Measurements from ENCODE around the gene CATSPERE.

Gene CATSPERE

GRCh38 chr1:244667797-244668196, 206.7 kb downstream of the CATSPERE start:
- no peak for TF ChIP-seq CTCF (IDR thresholded peaks at IDR 0.05)
- Histone ChIP-seq H3K27ac (no peak overlapping the region), H3K36me3 (no peaks in the 10 kb centered on the region), H3K9me3 (no peaks in the 10 kb centered on the region), H3K27me3 (no peaks in the 10 kb centered on the region), H3K4me1 (ENCODE audit: control insufficient read depth in 1 of 2, insufficient read depth in 1 of 2, low read depth in 1 of 2, low read length in 1 of 2) (peaks cover 0 to 11% of the 10 kb centered on the region in 2 experiments), H3K4me3 (ENCODE audit: low read depth in 1 of 2, low read length in 1 of 2) (no peak overlapping the region)

- H3K36me3 ChIP-seq: no peaks in the 10 kb centered on the region
- no peak for TF ChIP-seq CTCF (IDR thresholded peaks at IDR 0.05)
- H3K27me3 ChIP-seq: no peaks in the 10 kb centered on the region
- no peak overlapping the region for H3K4me3 ChIP-seq (ENCODE audit: low read depth in 1 of 2, low read length in 1 of 2)
- no peaks in the 10 kb centered on the region for H3K4me1 ChIP-seq (ENCODE audit: control insufficient read depth in 1 of 2, insufficient read depth in 1 of 2, low read depth in 1 of 2, low read length in 1 of 2)
- H3K27ac ChIP-seq: no peak overlapping the region
- no peaks in the 10 kb centered on the region for H3K9me3 ChIP-seq
Measured at GRCh38 chr1:244672946-244673682, 212.0 kb downstream of the CATSPERE start.

GRCh38 chr1:244674446-244674845, 213.4 kb downstream of the CATSPERE start:
- no peak for TF ChIP-seq CTCF (IDR thresholded peaks at IDR 0.05)
- H3K27me3 ChIP-seq: no peaks in the 10 kb centered on the region
- no peaks in the 10 kb centered on the region for H3K9me3 ChIP-seq
- H3K4me3 ChIP-seq (ENCODE audit: low read depth in 1 of 2, low read length in 1 of 2): no peak overlapping the region
- no peak overlapping the region for H3K27ac ChIP-seq
- H3K36me3 ChIP-seq: no peaks in the 10 kb centered on the region
- no peaks in the 10 kb centered on the region for H3K4me1 ChIP-seq (ENCODE audit: control insufficient read depth in 1 of 2, insufficient read depth in 1 of 2, low read depth in 1 of 2, low read length in 1 of 2)

GRCh38 chr1:244675167-244675566, 214.1 kb downstream of the CATSPERE start:
- Histone ChIP-seq H3K4me3 (ENCODE audit: low read depth in 1 of 2, low read length in 1 of 2) (no peak overlapping the region), H3K27me3 (no peaks in the 10 kb centered on the region), H3K4me1 (ENCODE audit: control insufficient read depth in 1 of 2, insufficient read depth in 1 of 2, low read depth in 1 of 2, low read length in 1 of 2) (no peaks in the 10 kb centered on the region), H3K27ac (no peak overlapping the region), H3K36me3 (no peaks in the 10 kb centered on the region), H3K9me3 (no peaks in the 10 kb centered on the region)
- TF ChIP-seq CTCF (IDR thresholded peaks at IDR 0.05): no peak

GRCh38 chr1:244678697-244679096, 217.6 kb downstream of the CATSPERE start:
- no peak for TF ChIP-seq CTCF (IDR thresholded peaks at IDR 0.05)
- H3K27ac ChIP-seq: no peak overlapping the region
- no peaks in the 10 kb centered on the region for H3K9me3 ChIP-seq

More at GRCh38 chr1:244678697-244679096, 217.6 kb downstream of the CATSPERE start:
- H3K36me3 ChIP-seq: no peaks in the 10 kb centered on the region
- H3K27me3 ChIP-seq: no peaks in the 10 kb centered on the region
- no peaks in the 10 kb centered on the region for H3K4me1 ChIP-seq (ENCODE audit: control insufficient read depth in 1 of 2, insufficient read depth in 1 of 2, low read depth in 1 of 2, low read length in 1 of 2)
- H3K4me3 ChIP-seq (ENCODE audit: low read depth in 1 of 2, low read length in 1 of 2): no peak overlapping the region
